Trophoblast cell (in vitro differentiated cells and primary cell): ENCODE data around the gene PNMA8B.

Source experiments
- DNase-seq, 2 donors: peaks; one replicate each; pipeline ENCODE4 v3.0.0-alpha.2; 2016
- H2AFZ ChIP-seq: 2 replicates; pipeline ENCODE4 v1.6.1; 2013; ENCODE audit warnings: low read length, moderate library complexity, mild to moderate bottlenecking; ENCODE audit not compliant: insufficient read depth, poor library complexity
- H2AK5ac ChIP-seq: 2 replicates; pipeline ENCODE4 v1.6.1; 2013; ENCODE audit warnings: mild to moderate bottlenecking, low read length
- H2BK120ac ChIP-seq: 2 replicates; pipeline ENCODE4 v1.6.1; 2013; ENCODE audit warnings: low read length, mild to moderate bottlenecking, moderate library complexity; ENCODE audit not compliant: insufficient read depth, poor library complexity
- H2BK12ac ChIP-seq: 2 replicates; pipeline ENCODE4 v1.6.1; 2013; ENCODE audit warnings: mild to moderate bottlenecking, low read length, moderate library complexity
- H2BK5ac ChIP-seq: 2 replicates; pipeline ENCODE4 v1.6.1; 2013; ENCODE audit warnings: low read length, low read depth, moderate library complexity, mild to moderate bottlenecking; ENCODE audit not compliant: poor library complexity
- H3K14ac ChIP-seq: 2 replicates; pipeline ENCODE4 v1.6.1; 2013; ENCODE audit warnings: mild to moderate bottlenecking, low read length
- H3K18ac ChIP-seq: 2 replicates; pipeline ENCODE4 v1.6.1; 2013; ENCODE audit warnings: mild to moderate bottlenecking, low read length
- H3K23ac ChIP-seq: 2 replicates; pipeline ENCODE4 v1.6.1; 2013; ENCODE audit warnings: low read length
- H3K27ac ChIP-seq: 2 replicates; pipeline ENCODE4 v1.5.1; 2013; ENCODE audit warnings: low read depth, mild to moderate bottlenecking, inconsistent platforms, low read length, moderate library complexity
- H3K27me3 ChIP-seq: 2 replicates; pipeline ENCODE4 v1.6.1; 2013; ENCODE audit warnings: inconsistent platforms, mild to moderate bottlenecking, low read length, moderate library complexity; ENCODE audit not compliant: insufficient read depth
- H3K36me3 ChIP-seq, 2 experiments: 1 replicate in 1 of 2; 2 replicates in 1 of 2; pipeline ENCODE4 v1.6.1; 2013; ENCODE audit warnings: low read length in 2 of 2, mild to moderate bottlenecking in 2 of 2, moderate library complexity in 1 of 2; ENCODE audit not compliant: insufficient read depth in 2 of 2, control insufficient read depth in 1 of 2
- H3K4ac ChIP-seq: 2 replicates; pipeline ENCODE4 v1.6.1; 2013; ENCODE audit warnings: low read depth, mild to moderate bottlenecking, low read length, moderate library complexity
- H3K4me1 ChIP-seq, 2 experiments: 1 replicate in 1 of 2; 2 replicates in 1 of 2; pipeline ENCODE4 v1.6.1; 2013; ENCODE audit warnings: low read length in 2 of 2, mild to moderate bottlenecking in 2 of 2, moderate library complexity in 1 of 2; ENCODE audit not compliant: insufficient read depth in 2 of 2, control insufficient read depth in 1 of 2
- H3K4me2 ChIP-seq: 2 replicates; pipeline ENCODE4 v1.6.1; 2013; ENCODE audit warnings: inconsistent platforms, mild to moderate bottlenecking, low read length, moderate library complexity
- H3K4me3 ChIP-seq: 2 replicates; pipeline ENCODE4 v1.5.1; 2013; ENCODE audit warnings: mild to moderate bottlenecking, low read depth, low read length, inconsistent platforms
- H3K79me1 ChIP-seq: one replicate; pipeline ENCODE4 v1.6.1; 2013; ENCODE audit warnings: low read length
- H3K79me2 ChIP-seq: 2 replicates; pipeline ENCODE4 v1.6.1; 2013; ENCODE audit warnings: low read length, mild to moderate bottlenecking; ENCODE audit not compliant: control insufficient read depth, insufficient read depth, poor library complexity
- H3K9ac ChIP-seq: 2 replicates; pipeline ENCODE4 v1.6.1; 2013; ENCODE audit warnings: mild to moderate bottlenecking, low read length
- H3K9me3 ChIP-seq: 2 replicates; pipeline ENCODE4 v1.6.1; 2013; ENCODE audit warnings: low read depth, mild to moderate bottlenecking, control low read depth, inconsistent platforms, low read length; ENCODE audit not compliant: insufficient read depth
- H4K12ac ChIP-seq: 2 replicates; pipeline ENCODE4 v1.6.1; 2013; ENCODE audit warnings: low read depth, mild to moderate bottlenecking, low read length, moderate library complexity
- H4K8ac ChIP-seq: 2 replicates; pipeline ENCODE4 v1.6.1; 2013; ENCODE audit warnings: low read depth, mild to moderate bottlenecking, low read length, moderate library complexity
- H4K91ac ChIP-seq: one replicate; pipeline ENCODE4 v1.6.1; 2013; ENCODE audit warnings: low read depth, mild to moderate bottlenecking, low read length, moderate library complexity
- WGBS: extraction: QIAGEN DNeasy Blood & Tissue Kit; methylation state at CpG from one replicate; pipeline ENCODE4 v1.1.7; 2013; ENCODE audit warnings: missing lambda C conversion rate; ENCODE audit not compliant: insufficient read length, insufficient coverage; ENCODE audit errors: extremely low coverage; 5-methylcytosine and 5-hydroxymethylcytosine counted together

PNMA8B gene

DNA sequence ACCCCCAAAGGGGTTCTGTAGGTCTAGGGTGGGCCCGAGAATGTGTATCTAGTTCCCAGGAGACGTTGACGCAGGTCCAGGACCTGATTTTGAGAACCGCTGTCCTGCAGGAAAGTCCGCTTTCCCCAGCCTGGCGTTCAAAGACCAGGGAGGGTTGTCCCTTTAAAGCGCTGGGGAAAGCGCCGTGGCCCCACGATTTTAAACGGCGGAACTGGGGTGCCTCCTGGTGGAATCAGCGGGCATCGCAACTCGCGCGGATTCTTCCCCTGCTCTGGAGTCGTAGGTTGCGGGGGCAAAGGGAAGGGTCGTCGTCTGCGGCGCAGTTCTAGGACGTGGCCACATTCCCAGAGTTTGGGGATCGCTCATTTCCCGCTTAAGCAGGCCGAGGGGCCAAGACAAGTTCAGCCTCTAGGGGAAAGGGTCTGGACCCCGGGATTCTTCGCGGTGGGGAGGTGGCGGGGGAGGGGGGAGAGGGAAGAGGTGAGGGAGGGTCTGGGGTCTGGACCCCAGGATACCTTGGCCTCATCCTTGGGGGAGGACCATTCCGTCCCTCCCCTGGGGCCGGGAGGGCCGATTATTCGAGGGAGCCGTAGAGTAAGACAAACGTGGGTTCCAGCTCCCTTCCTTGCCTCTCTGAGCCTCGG, 7.7 kb downstream of the PNMA8B start:
- Histone ChIP-seq H3K23ac (no peak overlapping the region), H3K4ac (no peak overlapping the region), H2BK12ac (no peak overlapping the region), H3K9ac (no peak overlapping the region), H2AK5ac (no peak overlapping the region), H3K79me1 (peaks cover 5% of the 10 kb centered on the region), H2BK120ac (peak overlapping the region; percentile 9), H2AFZ (peak overlapping the region; percentile 67), H3K27ac (no peak overlapping the region), H4K12ac (peak overlapping the region; percentile 27), H3K4me2 (peak overlapping the region; percentile 49), H3K79me2 (no peaks in the 10 kb centered on the region), H3K4me1 (peaks cover 9 to 11% of the 10 kb centered on the region in 2 experiments), H3K9me3 (peaks cover 9% of the 10 kb centered on the region), H4K91ac (peak overlapping the region; percentile 11), H3K14ac (peak overlapping the region; percentile 19), H3K36me3 (no peaks in the 10 kb centered on the region), H4K8ac (no peak overlapping the region), H3K27me3 (peaks cover 23% of the 10 kb centered on the region), H2BK5ac (no peak overlapping the region), H3K4me3 (no peak overlapping the region), H3K18ac (peak overlapping the region; percentile 18)
- peak; percentile 32 to 67 for DNase-seq
- WGBS, result no CpG with 5 or more reads among the region's 38 CpGs

DNA sequence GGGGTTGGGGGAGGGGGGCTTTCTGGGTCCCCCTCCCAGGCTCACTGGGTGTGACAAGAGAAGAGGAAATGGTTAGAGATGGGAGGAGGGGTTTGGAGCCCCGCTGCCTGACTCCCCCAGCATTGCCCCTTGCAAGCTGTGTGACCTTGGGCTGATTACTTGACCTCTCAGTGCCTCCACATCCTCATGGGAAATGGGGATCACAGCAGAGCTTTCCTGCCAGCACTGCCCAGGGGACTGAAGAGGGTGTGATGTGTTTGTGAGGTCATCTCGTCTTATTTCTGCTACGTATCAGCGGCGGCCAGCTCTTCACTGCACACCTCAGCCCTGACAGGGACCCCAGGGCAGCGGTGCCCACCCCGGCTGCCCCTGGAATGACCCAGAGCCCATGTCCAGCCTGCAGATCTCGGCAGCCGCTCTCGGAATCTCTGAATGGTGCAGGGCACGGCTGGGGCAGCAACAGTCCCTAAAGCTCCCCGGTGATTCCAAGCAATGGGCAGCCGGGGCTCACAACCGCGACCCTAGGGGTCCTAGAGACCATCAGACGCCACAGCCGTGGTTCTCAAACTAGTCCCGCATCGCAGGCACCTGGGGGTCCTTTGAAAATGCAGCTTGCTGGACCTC, 8.4 kb downstream of the PNMA8B start:
- peaks cover 10 to 11% of the 10 kb centered on the region in 2 experiments for H3K4me1 ChIP-seq
- H3K14ac ChIP-seq, result peak overlapping the region; percentile 19
- no CpG with 5 or more reads among the region's 19 CpGs for WGBS
- H3K79me1 ChIP-seq, result peaks cover 5% of the 10 kb centered on the region
- H2BK5ac ChIP-seq, result no peak overlapping the region
- H3K36me3 ChIP-seq, result no peaks in the 10 kb centered on the region
- H2BK120ac ChIP-seq, result peak overlapping the region; percentile 9
- H4K91ac ChIP-seq, result peak overlapping the region; percentile 11
- peaks cover 9% of the 10 kb centered on the region for H3K9me3 ChIP-seq
- no peak for DNase-seq
- H2AFZ ChIP-seq, result peak overlapping the region; percentile 67
- H2BK12ac ChIP-seq, result no peak overlapping the region
- H4K8ac ChIP-seq, result no peak overlapping the region
- no peak overlapping the region for H3K4me2 ChIP-seq
- H3K4me3 ChIP-seq, result no peak overlapping the region
- no peak overlapping the region for H3K4ac ChIP-seq
- H2AK5ac ChIP-seq, result peak overlapping the region; percentile 7
- H3K27ac ChIP-seq, result no peak overlapping the region
- H4K12ac ChIP-seq, result peak overlapping the region; percentile 27
- H3K18ac ChIP-seq, result peak overlapping the region; percentile 18
- H3K9ac ChIP-seq, result no peak overlapping the region
- no peak overlapping the region for H3K23ac ChIP-seq
- H3K27me3 ChIP-seq, result peaks cover 17% of the 10 kb centered on the region
- H3K79me2 ChIP-seq, result no peaks in the 10 kb centered on the region

DNA sequence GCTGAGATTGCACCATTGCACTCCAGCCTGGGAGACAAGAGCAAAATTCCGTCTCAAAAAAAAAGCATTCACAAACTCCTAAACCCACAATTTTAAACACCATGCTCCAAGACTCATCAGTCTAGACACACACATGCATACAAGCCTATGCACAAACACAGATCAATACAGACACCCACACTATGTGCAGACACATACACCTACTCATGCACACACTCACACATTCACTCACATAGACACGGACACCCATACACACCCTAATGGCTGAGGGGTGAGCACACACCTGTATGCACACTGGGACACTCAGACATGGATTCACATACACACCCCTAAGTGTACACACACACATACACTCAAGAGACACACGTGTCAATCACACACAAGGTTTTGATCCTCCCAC, 9.3 kb downstream of the PNMA8B start:
- no CpG with 5 or more reads among the region's 3 CpGs for WGBS

DNA sequence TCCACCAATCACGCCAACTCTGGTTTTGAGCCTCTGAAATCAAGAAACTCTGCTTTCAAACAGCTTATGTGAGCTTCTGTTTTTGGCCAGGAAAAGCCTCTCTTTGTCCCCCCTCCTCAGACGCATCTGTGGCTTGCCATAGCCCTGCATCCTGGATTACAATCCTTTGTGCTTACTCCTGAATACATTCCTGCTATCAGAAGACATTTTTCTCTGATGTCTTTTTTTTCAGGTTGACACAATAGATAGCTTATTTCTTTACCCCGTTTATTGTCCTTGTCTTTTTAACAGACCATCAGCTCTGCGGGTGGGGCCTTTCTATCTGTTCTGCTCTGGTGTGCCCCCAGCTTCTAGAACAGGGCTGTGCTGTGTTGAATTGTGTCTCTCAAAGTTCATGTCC, 11.0 kb downstream of the PNMA8B start:
- H2AFZ ChIP-seq, result no peak overlapping the region
- WGBS, result no CpG with 5 or more reads among the region's 4 CpGs
- no peak overlapping the region for H3K27ac ChIP-seq
- no peak overlapping the region for H3K9ac ChIP-seq
- H3K36me3 ChIP-seq, result no peaks in the 10 kb centered on the region
- H3K14ac ChIP-seq, result no peak overlapping the region
- H3K9me3 ChIP-seq, result no peaks in the 10 kb centered on the region
- H4K12ac ChIP-seq, result no peak overlapping the region
- no peak overlapping the region for H4K91ac ChIP-seq
- peaks cover 9 to 11% of the 10 kb centered on the region in 2 experiments for H3K4me1 ChIP-seq
- no peak overlapping the region for H2BK5ac ChIP-seq
- no peak overlapping the region for H3K4ac ChIP-seq
- H3K4me2 ChIP-seq, result no peak overlapping the region
- no peaks in the 10 kb centered on the region for H3K79me2 ChIP-seq
- H2BK12ac ChIP-seq, result no peak overlapping the region
- no peaks in the 10 kb centered on the region for H3K27me3 ChIP-seq
- no peak overlapping the region for H2AK5ac ChIP-seq
- H3K79me1 ChIP-seq, result peaks cover 5% of the 10 kb centered on the region
- H3K4me3 ChIP-seq, result no peak overlapping the region
- H2BK120ac ChIP-seq, result no peak overlapping the region
- no peak overlapping the region for H4K8ac ChIP-seq
- no peak for DNase-seq
- no peak overlapping the region for H3K18ac ChIP-seq
- no peak overlapping the region for H3K23ac ChIP-seq

More for the DNA sequence above, 9.3 kb downstream of the PNMA8B start:
- no peaks in the 10 kb centered on the region for H3K79me2 ChIP-seq
- no peak overlapping the region for H3K4me2 ChIP-seq
- H3K27ac ChIP-seq, result no peak overlapping the region
- no peak overlapping the region for H4K12ac ChIP-seq
- no peak overlapping the region for H4K8ac ChIP-seq
- H2BK12ac ChIP-seq, result no peak overlapping the region
- H3K4ac ChIP-seq, result no peak overlapping the region
- H2BK5ac ChIP-seq, result no peak overlapping the region
- H2AK5ac ChIP-seq, result no peak overlapping the region
- H3K27me3 ChIP-seq, result peaks cover 9% of the 10 kb centered on the region
- no peak overlapping the region for H2AFZ ChIP-seq
- H3K9ac ChIP-seq, result no peak overlapping the region
- no peak for DNase-seq
- no peak overlapping the region for H3K14ac ChIP-seq
- no peak overlapping the region for H3K23ac ChIP-seq
- H3K4me3 ChIP-seq, result no peak overlapping the region
- H2BK120ac ChIP-seq, result no peak overlapping the region
- peaks cover 5% of the 10 kb centered on the region for H3K79me1 ChIP-seq
- no peak overlapping the region for H3K18ac ChIP-seq
- peaks cover 10 to 11% of the 10 kb centered on the region in 2 experiments for H3K4me1 ChIP-seq
- H4K91ac ChIP-seq, result no peak overlapping the region
- no peaks in the 10 kb centered on the region for H3K36me3 ChIP-seq
- H3K9me3 ChIP-seq, result peaks cover 4% of the 10 kb centered on the region
